Liver (tissue), 9 donors: ENCODE measurements around the gene CYP4F11. TPM values are rescaled to one million over a fixed set of nuclear protein-coding genes. Genes with fewer than 3 reads are reported as not detected.
"Not testable (repeated sequence)": the region's sequence is repeated elsewhere in the genome, so short reads cannot be mapped to it uniquely, and the experiment has no call there.

Experiments
- DNase-seq: peaks from one replicate; pipeline ENCODE4 v3.0.0-alpha.2; 2017; ENCODE audit warnings: low spot score
- H3K27ac ChIP-seq, 2 donors: one replicate each; pipeline ENCODE4 v1.7.0; 2013; ENCODE audit warnings: inconsistent platforms in 2 of 2, low read length in 2 of 2, control low read depth in 1 of 2, low read depth in 1 of 2, mild to moderate bottlenecking in 1 of 2
- H3K27me3 ChIP-seq, 4 donors: one replicate each; pipeline versions ENCODE4 v1.6.1 to v1.7.0; 2013; ENCODE audit warnings: low read length in 3 of 4, inconsistent platforms in 1 of 4, mild to moderate bottlenecking in 1 of 4, moderate library complexity in 1 of 4; ENCODE audit not compliant: control insufficient read depth in 4 of 4, insufficient read depth in 4 of 4
- H3K36me3 ChIP-seq, 4 donors: one replicate each; pipeline versions ENCODE4 v1.6.1 to v1.7.0; 2013; ENCODE audit warnings: low read length in 3 of 4, mild to moderate bottlenecking in 3 of 4, low read depth in 1 of 4, moderate library complexity in 1 of 4; ENCODE audit not compliant: control insufficient read depth in 4 of 4, insufficient read depth in 3 of 4
- H3K4me1 ChIP-seq, 4 donors: one replicate each; pipeline versions ENCODE4 v1.6.1 to v1.7.0; 2013; ENCODE audit warnings: low read length in 3 of 4, mild to moderate bottlenecking in 3 of 4, moderate library complexity in 1 of 4; ENCODE audit not compliant: control insufficient read depth in 4 of 4, insufficient read depth in 4 of 4
- H3K4me3 ChIP-seq, 3 donors: one replicate each; pipeline versions ENCODE4 v1.6.1 to v1.7.0; 2013; ENCODE audit warnings: low read length in 3 of 3, control low read depth in 1 of 3, low read depth in 1 of 3, mild to moderate bottlenecking in 1 of 3
- H3K9ac ChIP-seq, 2 donors: one replicate each; pipeline ENCODE4 v1.7.0; 2013; ENCODE audit warnings: low read length in 2 of 2, mild to moderate bottlenecking in 2 of 2, moderate library complexity in 2 of 2, control low read depth in 1 of 2, low read depth in 1 of 2
- H3K9me3 ChIP-seq, 4 donors: one replicate each; pipeline versions ENCODE4 v1.6.1 to v1.7.0; 2013; ENCODE audit warnings: low read length in 3 of 4; ENCODE audit not compliant: control insufficient read depth in 4 of 4
- ATF3 ChIP-seq: IDR thresholded peaks from 2 replicates; pipeline ENCODE4 v1.6.1; 2016; ENCODE audit warnings: antibody characterized with exemption
- EGR1 ChIP-seq, 2 donors: IDR thresholded peaks; 2 replicates each; pipeline ENCODE4 v1.6.1; 2016 to 2018; ENCODE audit warnings: antibody characterized with exemption in 2 of 2, low read depth in 2 of 2
- FOXA2 ChIP-seq: IDR thresholded peaks from 2 replicates; pipeline ENCODE4 v1.6.1; 2016; ENCODE audit warnings: antibody characterized with exemption
- GABPA ChIP-seq, 2 donors: IDR thresholded peaks in 1 of 2; conservative IDR thresholded peaks in 1 of 2; 2 replicates each; pipeline ENCODE4 v1.6.1; 2016; ENCODE audit warnings: antibody characterized with exemption in 2 of 2, mild to moderate bottlenecking in 1 of 2, moderate library complexity in 1 of 2
- HNF4A ChIP-seq, 2 donors: conservative IDR thresholded peaks; 2 replicates each; pipeline ENCODE4 v1.6.1; 2016; ENCODE audit warnings: antibody characterized with exemption in 2 of 2, mild to moderate bottlenecking in 2 of 2
- HNF4G ChIP-seq: IDR thresholded peaks from 2 replicates; pipeline ENCODE4 v1.6.1; 2016; ENCODE audit warnings: antibody characterized with exemption
- JUND ChIP-seq, 2 donors: IDR thresholded peaks; 2 replicates each; pipeline ENCODE4 v1.6.1; 2016; ENCODE audit warnings: antibody characterized with exemption in 2 of 2
- MAX ChIP-seq: IDR thresholded peaks from 2 replicates; pipeline ENCODE4 v1.6.1; 2016; ENCODE audit warnings: antibody characterized with exemption
- NR2F2 ChIP-seq: IDR thresholded peaks from 2 replicates; pipeline ENCODE4 v1.6.1; 2016; ENCODE audit warnings: antibody characterized with exemption
- RAD21 ChIP-seq, 2 donors: IDR thresholded peaks; 2 replicates each; pipeline ENCODE4 v1.6.1; 2016; ENCODE audit warnings: antibody characterized with exemption in 2 of 2, mild to moderate bottlenecking in 2 of 2
- REST ChIP-seq: IDR thresholded peaks from 2 replicates; pipeline ENCODE4 v1.6.1; 2016; ENCODE audit warnings: antibody characterized with exemption, mild to moderate bottlenecking
- RXRA ChIP-seq, 2 donors: IDR thresholded peaks; 2 replicates each; pipeline ENCODE4 v1.6.1; 2017 to 2018; ENCODE audit warnings: antibody characterized with exemption in 2 of 2, mild to moderate bottlenecking in 1 of 2
- SP1 ChIP-seq: IDR thresholded peaks from 2 replicates; pipeline ENCODE4 v1.6.1; 2018; ENCODE audit warnings: antibody characterized with exemption, mild to moderate bottlenecking
- TAF1 ChIP-seq: conservative IDR thresholded peaks from 2 replicates; pipeline ENCODE4 v1.6.1; 2016; ENCODE audit warnings: antibody characterized with exemption, mild to moderate bottlenecking
- YY1 ChIP-seq: IDR thresholded peaks from 2 replicates; pipeline ENCODE4 v1.6.1; 2016; ENCODE audit warnings: antibody characterized with exemption, mild to moderate bottlenecking
- ZBTB33 ChIP-seq: IDR thresholded peaks from 2 replicates; pipeline ENCODE4 v1.6.1; 2016; ENCODE audit warnings: antibody characterized with exemption
- WGBS: extraction: QIAGEN DNeasy Blood & Tissue Kit; methylation state at CpG from one replicate; pipeline ENCODE4 v1.1.7; 2013; 5-methylcytosine and 5-hydroxymethylcytosine counted together
- polyA plus RNA-seq, 2 donors: library from polyadenylated mRNA; stranded (reverse) in 1 of 2; unstranded in 1 of 2; fragments of 200-250 nt in 1 of 2; fragments of >200 nt in 1 of 2; fragmentation: Nextera tagmentation in 1 of 2; extraction: Ambion mirVana in 1 of 2; gene quantifications; one replicate each; pipeline versions ENCODE4 v1.2.1 to v1.2.3, GENCODE V29; 2013 to 2015
- total RNA-seq, 2 donors: library from RNA; depleted of rRNA; stranded (reverse); fragments of >200 nt; gene quantifications; one replicate each; pipeline ENCODE4 v1.2.3, GENCODE V29; 2014
- donor health status: healthy.
- donor health status: healthy.
- donor health status: healthy.
- donor health status: healthy.
- donor health status: healthy.

CYP4F11 gene
- total and polyA plus RNA-seq, 4 donors: 2.1 to 77.4 (median 32.3) TPM

GRCh38 chr19:15899561-15899960 lies 34.8 kb downstream of the CYP4F11 start:
- 55% methylated on average over 30 of the region's 30 CpGs for WGBS
- H3K36me3 ChIP-seq, H3K27me3 ChIP-seq, H3K9ac ChIP-seq, DNase-seq, H3K9me3 ChIP-seq, H3K27ac ChIP-seq, H3K4me3 ChIP-seq: not testable (repeated sequence)
- peaks cover 4 to 27% (median 10%) of the 10 kb centered on the region in 4 donors for H3K4me1 ChIP-seq

- Histone ChIP-seq H3K4me3 (peak within 1 kb of the TSS; percentile 42 to 69 (median 63)), H3K9me3 (no peaks in the 10 kb centered on the region), H3K27me3 (no peaks in the 10 kb centered on the region), H3K4me1 (peaks cover 5 to 41% (median 16%) of the 10 kb centered on the region in 4 donors), H3K36me3 (peaks cover 0 to under 1% (median 0%) of the 10 kb centered on the region in 4 donors), H3K27ac (peak within 1 kb of the TSS; percentile 39 to 70), H3K9ac (peak within 1 kb of the TSS in 1 of 2 donors; percentile 21)
- TF ChIP-seq HNF4A (conservative IDR thresholded peaks at IDR 0.05) (peak; percentile 82), YY1 (peak; percentile 34), GABPA (IDR thresholded peaks at IDR 0.05 in 1 of 2, conservative IDR thresholded peaks at IDR 0.05 in 1 of 2) (no peak), TAF1 (peak; percentile 92), ZBTB33 (no peak), REST (peak; percentile 89), HNF4G (peak; percentile 57), RAD21 (IDR thresholded peaks at IDR 0.05) (peak; percentile 15 to 34), NR2F2 (peak; percentile 56), ATF3 (no peak), EGR1 (IDR thresholded peaks at IDR 0.05; ENCODE audit: low read depth in 2 of 2) (no peak), MAX (peak; percentile 11), FOXA2 (peak; percentile 4), SP1 (peak; percentile 82), JUND (IDR thresholded peaks at IDR 0.05) (no peak), RXRA (IDR thresholded peaks at IDR 0.05) (peak; percentile 84 to 86)
- 43% methylated on average over 3 of the region's 3 CpGs for WGBS
- DNase-seq: peak; percentile 31
Observed at GRCh38 chr19:15897738-15898276, 36.5 kb downstream of the CYP4F11 start, which contains the start of gene CYP4F2. Gene CYP4F2 (minus strand): TSS chr19:15898074. CDS start chr19:15897611, 463 bp downstream.
